Omental fat pad (tissue), 4 donors: Measurements from ENCODE around the gene DIP2C. TPM values are rescaled to one million over a fixed set of nuclear protein-coding genes. Genes with fewer than 3 reads are reported as not detected.

ENCODE experiments used
- ATAC-seq: fragments of 150-250 bp; one replicate; pipeline ENCODE4 v1.9.1; 2016; ENCODE audit warnings: mild to moderate bottlenecking, moderate library complexity; ENCODE audit not compliant: low FRiP score
- DNase-seq: peaks from one replicate; pipeline ENCODE4 v3.0.0-alpha.2; 2019; ENCODE audit warnings: low spot score
- CTCF ChIP-seq, 3 donors: fragments of 450-650 bp; IDR thresholded peaks; one replicate each; pipeline ENCODE4 v1.5.1; 2016 to 2017; ENCODE audit warnings: antibody characterized with exemption in 3 of 3, mild to moderate bottlenecking in 3 of 3, moderate library complexity in 2 of 3
- total RNA-seq, 4 donors: library from RNA; depleted of rRNA; stranded (reverse); fragments of >200 nt; gene quantifications; one replicate each; pipeline ENCODE4 v1.1.0, GENCODE V29; 2016

Gene DIP2C
- total RNA-seq, 4 donors from 2014 or later, result 19.7 to 56.5 (median 31.1) TPM

- DNase-seq (no peak), ATAC-seq (no peak)
- no peak for TF ChIP-seq CTCF (IDR thresholded peaks at IDR 0.05)
Observed at GRCh38 chr10:557792-558328, 131.6 kb downstream of the DIP2C start.

GRCh38 chr10:556971-557637, 132.4 kb downstream of the DIP2C start:
- TF ChIP-seq CTCF (IDR thresholded peaks at IDR 0.05), result no peak
- ATAC-seq (no peak), DNase-seq (no peak)

- no peak for TF ChIP-seq CTCF (IDR thresholded peaks at IDR 0.05)
- DNase-seq, result no peak
- ATAC-seq, result no peak
Observed at GRCh38 chr10:555682-556350, 133.7 kb downstream of the DIP2C start.

GRCh38 chr10:555281-555680, 134.2 kb downstream of the DIP2C start:
- DNase-seq, result no peak
- no peak for TF ChIP-seq CTCF (IDR thresholded peaks at IDR 0.05)
- ATAC-seq, result no peak

- DNase-seq (no peak), ATAC-seq (no peak)
- TF ChIP-seq CTCF (IDR thresholded peaks at IDR 0.05), result no peak
Observed at GRCh38 chr10:554182-554848, 135.2 kb downstream of the DIP2C start.

GRCh38 chr10:553233-553632, 136.2 kb downstream of the DIP2C start:
- TF ChIP-seq CTCF (IDR thresholded peaks at IDR 0.05), result no peak
- ATAC-seq, result no peak
- DNase-seq, result no peak
